Astrocyte (in vitro differentiated cells and primary cell): Measurements from ENCODE around the gene ALMS1.

Experiments
- CTCF ChIP-seq: IDR thresholded peaks from 2 replicates; pipeline ENCODE4 v1.5.1; 2011; ENCODE audit warnings: low read depth, mild to moderate bottlenecking, inconsistent platforms, low read length, moderate library complexity; ENCODE audit not compliant: insufficient read depth
- EZH2 ChIP-seq: IDR thresholded peaks from 2 replicates; pipeline ENCODE4 v1.6.1; 2012; ENCODE audit warnings: mild to moderate bottlenecking, low read length, inconsistent platforms; ENCODE audit not compliant: insufficient read depth

- TF ChIP-seq CTCF (no peak), EZH2 (no peak)
Observed at GRCh38 chr2:73368781-73369180, 16.9 kb upstream of the ALMS1 start.
